ENCODE data around the gene B3GALNT2.

- TF ChIP-seq CTCF (IDR thresholded peaks at IDR 0.05), result no peak
- no peak for TF ChIP-seq POLR2A (IDR thresholded peaks at IDR 0.05)
Measured at GRCh38 chr1:235527196-235527814, 23.1 kb upstream of the B3GALNT2 start.

Measured in breast epithelium (tissue), 3 donors.